Measurements from ENCODE around the gene DPP6.
"Not testable (repeated sequence)": the region's sequence is repeated elsewhere in the genome, so short reads cannot be mapped to it uniquely, and the experiment has no call there.

Gene DPP6

GRCh38 chr7:154919344-154920225 lies 867.4 kb downstream of the DPP6 start:
- no peak for FAIRE-seq

GRCh38 chr7:154922472-154922871 lies 870.3 kb downstream of the DPP6 start:
- not testable (repeated sequence) for FAIRE-seq

GRCh38 chr7:154927624-154928125 lies 875.5 kb downstream of the DPP6 start:
- peak; percentile 72 for FAIRE-seq

- peak; percentile 98 for FAIRE-seq
Observed at GRCh38 chr7:154928136-154929005, 876.2 kb downstream of the DPP6 start.

GRCh38 chr7:154929006-154929726 lies 877.0 kb downstream of the DPP6 start:
- no peak for FAIRE-seq

GRCh38 chr7:154931906-154932305 lies 879.7 kb downstream of the DPP6 start:
- FAIRE-seq = no peak

GRCh38 chr7:154934353-154934952 lies 882.3 kb downstream of the DPP6 start:
- FAIRE-seq = not testable (repeated sequence)

- no peak for FAIRE-seq
Observed at GRCh38 chr7:154937837-154938236, 885.6 kb downstream of the DPP6 start.

GRCh38 chr7:154942691-154943090 lies 890.5 kb downstream of the DPP6 start:
- no peak for FAIRE-seq
